Astrocyte (in vitro differentiated cells and primary cell): ENCODE data around the gene APLNR. TPM values are rescaled to one million over a fixed set of nuclear protein-coding genes. Genes with fewer than 3 reads are reported as not detected.

ENCODE experiments used
- DNase-seq: peaks from one replicate; pipeline ENCODE4 v3.0.0-alpha.2; 2010; ENCODE audit warnings: low read depth
- FAIRE-seq: peaks from 2 replicates; lab custom pipeline; 2011; peaks lifted over from hg19 to GRCh38; lab: Jason Lieb, UNC
- H2AFZ ChIP-seq: 2 replicates; pipeline ENCODE4 v1.6.0; 2012; ENCODE audit warnings: low read depth, low read length, inconsistent platforms
- H3K27ac ChIP-seq: 2 replicates; pipeline ENCODE4 v1.5.1; 2011; ENCODE audit warnings: low read depth, low read length, inconsistent platforms
- H3K27me3 ChIP-seq: 2 replicates; pipeline ENCODE4 v1.6.0; 2011; ENCODE audit warnings: low read length, inconsistent platforms; ENCODE audit not compliant: insufficient read depth
- H3K36me3 ChIP-seq: 2 replicates; pipeline ENCODE4 v1.5.1; 2011; ENCODE audit warnings: low read length, inconsistent platforms; ENCODE audit not compliant: insufficient read depth
- H3K4me1 ChIP-seq: 2 replicates; pipeline ENCODE4 v1.5.1; 2011; ENCODE audit warnings: low read length, inconsistent platforms; ENCODE audit not compliant: insufficient read depth
- H3K4me2 ChIP-seq: 2 replicates; pipeline ENCODE4 v1.6.0; 2012; ENCODE audit warnings: low read length, inconsistent platforms
- H3K4me3 ChIP-seq: 2 replicates; pipeline ENCODE4 v1.5.1; 2011; ENCODE audit warnings: low read depth, mild to moderate bottlenecking, low read length, inconsistent platforms; ENCODE audit not compliant: insufficient read depth
- H3K79me2 ChIP-seq: 2 replicates; pipeline ENCODE4 v1.6.0; 2012; ENCODE audit warnings: mild to moderate bottlenecking, low read length, inconsistent platforms; ENCODE audit not compliant: insufficient read depth
- H3K9ac ChIP-seq: 2 replicates; pipeline ENCODE4 v1.6.0; 2012; ENCODE audit warnings: mild to moderate bottlenecking, low read length, inconsistent platforms
- H3K9me3 ChIP-seq: 2 replicates; pipeline ENCODE4 v1.5.1; 2012; ENCODE audit warnings: low read depth, mild to moderate bottlenecking, low read length, inconsistent platforms; ENCODE audit not compliant: insufficient read depth
- H4K20me1 ChIP-seq: 2 replicates; pipeline ENCODE4 v1.6.0; 2012; ENCODE audit warnings: low read length, inconsistent platforms; ENCODE audit not compliant: insufficient read depth
- H3K27ac Mint-ChIP-seq: one replicate; pipeline ENCODE4 v1.8.0; 2021; ENCODE audit warnings: mild to moderate bottlenecking, mixed read lengths; ENCODE audit not compliant: unreplicated experiment
- H3K27me3 Mint-ChIP-seq: one replicate; pipeline ENCODE4 v1.8.0; 2021; ENCODE audit warnings: low read depth, mixed read lengths; ENCODE audit not compliant: unreplicated experiment
- H3K36me3 Mint-ChIP-seq: one replicate; pipeline ENCODE4 v1.8.0; 2021; ENCODE audit warnings: low read depth, mixed read lengths; ENCODE audit not compliant: unreplicated experiment
- H3K4me1 Mint-ChIP-seq: one replicate; pipeline ENCODE4 v1.8.0; 2021; ENCODE audit warnings: low read depth, mixed read lengths; ENCODE audit not compliant: unreplicated experiment
- H3K4me3 Mint-ChIP-seq: one replicate; pipeline ENCODE4 v1.8.0; 2021; ENCODE audit warnings: mild to moderate bottlenecking, moderate library complexity, mixed read lengths; ENCODE audit not compliant: unreplicated experiment
- H3K9me3 Mint-ChIP-seq: one replicate; pipeline ENCODE4 v1.8.0; 2021; ENCODE audit warnings: mild to moderate bottlenecking, mixed read lengths; ENCODE audit not compliant: unreplicated experiment
- EZH2 ChIP-seq: IDR thresholded peaks from 2 replicates; pipeline ENCODE4 v1.6.1; 2012; ENCODE audit warnings: mild to moderate bottlenecking, low read length, inconsistent platforms; ENCODE audit not compliant: insufficient read depth
- total RNA-seq: library from RNA; stranded (reverse); gene quantifications from 2 replicates; pipeline ENCODE4 v1.2.1, GENCODE V29; 2021
- TF ChIP-seq, protein P1 (sequence below): IDR thresholded peaks from 2 replicates; pipeline ENCODE4 v1.5.1; 2011; ENCODE audit warnings: low read depth, mild to moderate bottlenecking, inconsistent platforms, low read length, moderate library complexity; ENCODE audit not compliant: insufficient read depth

APLNR gene
- total RNA-seq, 1 donor from 2014 or later, result not detected

DNA sequence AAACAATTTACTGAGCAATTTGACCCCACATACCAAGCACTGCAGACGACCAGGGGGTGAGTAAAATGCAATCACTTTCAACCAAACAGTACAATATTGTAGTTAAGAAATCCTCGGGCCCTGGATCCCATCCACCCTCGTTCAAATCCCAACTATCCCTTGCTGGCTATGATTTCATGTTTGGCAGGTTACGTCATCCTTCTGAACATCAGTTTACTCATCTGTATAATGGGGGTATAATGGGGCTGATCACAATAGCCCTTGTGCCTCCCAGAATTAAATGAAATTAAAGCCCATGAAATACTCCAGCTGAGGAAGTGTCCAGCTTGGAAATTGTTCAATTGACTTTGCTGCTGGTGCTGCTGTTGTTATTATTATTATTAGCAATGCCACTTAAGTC lies 20.6 kb downstream of the APLNR start:
- H3K27ac ChIP-seq, result no peak overlapping the region
- TF ChIP-seq EZH2, result no peak
- TF ChIP-seq, protein P1, sequence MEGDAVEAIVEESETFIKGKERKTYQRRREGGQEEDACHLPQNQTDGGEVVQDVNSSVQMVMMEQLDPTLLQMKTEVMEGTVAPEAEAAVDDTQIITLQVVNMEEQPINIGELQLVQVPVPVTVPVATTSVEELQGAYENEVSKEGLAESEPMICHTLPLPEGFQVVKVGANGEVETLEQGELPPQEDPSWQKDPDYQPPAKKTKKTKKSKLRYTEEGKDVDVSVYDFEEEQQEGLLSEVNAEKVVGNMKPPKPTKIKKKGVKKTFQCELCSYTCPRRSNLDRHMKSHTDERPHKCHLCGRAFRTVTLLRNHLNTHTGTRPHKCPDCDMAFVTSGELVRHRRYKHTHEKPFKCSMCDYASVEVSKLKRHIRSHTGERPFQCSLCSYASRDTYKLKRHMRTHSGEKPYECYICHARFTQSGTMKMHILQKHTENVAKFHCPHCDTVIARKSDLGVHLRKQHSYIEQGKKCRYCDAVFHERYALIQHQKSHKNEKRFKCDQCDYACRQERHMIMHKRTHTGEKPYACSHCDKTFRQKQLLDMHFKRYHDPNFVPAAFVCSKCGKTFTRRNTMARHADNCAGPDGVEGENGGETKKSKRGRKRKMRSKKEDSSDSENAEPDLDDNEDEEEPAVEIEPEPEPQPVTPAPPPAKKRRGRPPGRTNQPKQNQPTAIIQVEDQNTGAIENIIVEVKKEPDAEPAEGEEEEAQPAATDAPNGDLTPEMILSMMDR, result no peak
- no peaks in the 10 kb centered on the region for H3K79me2 ChIP-seq
- H3K4me3 ChIP-seq, result no peak overlapping the region
- Mint-ChIP-seq H3K27me3 (no peaks in the 10 kb centered on the region), H3K36me3 (no peaks in the 10 kb centered on the region), H3K27ac (no peak overlapping the region), H3K9me3 (peaks cover 2% of the 10 kb centered on the region), H3K4me1 (peaks cover 3% of the 10 kb centered on the region), H3K4me3 (no peak overlapping the region)
- FAIRE-seq, result no peak
- H4K20me1 ChIP-seq, result no peaks in the 10 kb centered on the region
- peaks cover 16% of the 10 kb centered on the region for H3K4me1 ChIP-seq
- H3K27me3 ChIP-seq, result no peaks in the 10 kb centered on the region
- DNase-seq, result no peak
- no peaks in the 10 kb centered on the region for H3K9me3 ChIP-seq
- no peaks in the 10 kb centered on the region for H3K36me3 ChIP-seq
- H2AFZ ChIP-seq, result no peak overlapping the region
- H3K4me2 ChIP-seq, result no peak overlapping the region
- no peak overlapping the region for H3K9ac ChIP-seq

GRCh38 chr11:57214494-57214893 lies 22.6 kb downstream of the APLNR start:
- peak overlapping the region; percentile 74 for H3K4me2 ChIP-seq
- peak overlapping the region; percentile 29 for H2AFZ ChIP-seq
- no peaks in the 10 kb centered on the region for H3K27me3 Mint-ChIP-seq
- H3K4me1 ChIP-seq, result peaks cover 16% of the 10 kb centered on the region
- H3K36me3 Mint-ChIP-seq, result no peaks in the 10 kb centered on the region
- H3K4me3 Mint-ChIP-seq, result no peak overlapping the region
- FAIRE-seq (peak; percentile 75), DNase-seq (peak; percentile 85)
- H3K27ac ChIP-seq, result no peak overlapping the region
- no peaks in the 10 kb centered on the region for H4K20me1 ChIP-seq
- H3K27ac Mint-ChIP-seq, result peak overlapping the region; percentile 84
- H3K9ac ChIP-seq, result no peak overlapping the region
- H3K79me2 ChIP-seq, result no peaks in the 10 kb centered on the region
- H3K27me3 ChIP-seq, result no peaks in the 10 kb centered on the region
- no peak for TF ChIP-seq EZH2
- TF ChIP-seq, protein P1, result no peak
- H3K4me3 ChIP-seq, result peak overlapping the region; percentile 34
- peaks cover 13% of the 10 kb centered on the region for H3K4me1 Mint-ChIP-seq
- no peaks in the 10 kb centered on the region for H3K36me3 ChIP-seq
- no peaks in the 10 kb centered on the region for H3K9me3 ChIP-seq
- peaks cover 2% of the 10 kb centered on the region for H3K9me3 Mint-ChIP-seq

DNA sequence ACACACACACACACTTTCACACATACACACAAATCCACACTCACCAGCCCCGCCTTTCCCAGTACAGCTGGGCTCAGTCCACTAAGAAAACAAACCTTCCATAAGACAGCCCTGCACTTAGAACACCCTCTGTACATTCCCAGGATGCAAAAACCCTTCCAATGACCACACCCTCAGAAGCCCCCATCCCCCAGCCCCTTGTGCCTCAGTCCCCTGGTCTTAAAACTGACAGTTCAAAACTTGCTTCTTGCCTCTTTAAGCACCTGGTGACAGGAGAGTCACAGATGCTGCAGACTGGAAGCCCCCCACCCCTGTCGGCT lies 23.0 kb downstream of the APLNR start:
- Histone ChIP-seq H3K9me3 (no peaks in the 10 kb centered on the region), H3K4me3 (no peak overlapping the region), H4K20me1 (no peaks in the 10 kb centered on the region), H3K4me2 (peak overlapping the region; percentile 74), H3K27ac (no peak overlapping the region), H3K9ac (peak overlapping the region; percentile 15), H3K36me3 (no peaks in the 10 kb centered on the region), H2AFZ (peak overlapping the region; percentile 29), H3K79me2 (no peaks in the 10 kb centered on the region), H3K4me1 (peaks cover 16% of the 10 kb centered on the region), H3K27me3 (no peaks in the 10 kb centered on the region)
- peaks cover 2% of the 10 kb centered on the region for H3K9me3 Mint-ChIP-seq
- DNase-seq (peak; percentile 52), FAIRE-seq (no peak)
- no peak for TF ChIP-seq EZH2
- TF ChIP-seq, protein P1, result no peak
- H3K27me3 Mint-ChIP-seq, result peaks cover 2% of the 10 kb centered on the region
- no peak overlapping the region for H3K4me3 Mint-ChIP-seq
- H3K4me1 Mint-ChIP-seq, result peaks cover 13% of the 10 kb centered on the region
- H3K27ac Mint-ChIP-seq, result no peak overlapping the region
- H3K36me3 Mint-ChIP-seq, result no peaks in the 10 kb centered on the region
